Natural killer cell (primary cell): ENCODE measurements around the gene RRAD. TPM values are rescaled to one million over a fixed set of nuclear protein-coding genes. Genes with fewer than 3 reads are reported as not detected.

Experiments
- ATAC-seq, 3 donors: fragments of 150-1000 bp in 2 of 3; fragments of 200-7000 bp in 1 of 3; cut with Tn5 transposase; 1 replicate in 1 of 3; 2 replicates in 2 of 3; pipeline ENCODE4 v1.10.0; 2021; ENCODE audit warnings: mild to moderate bottlenecking in 2 of 3, moderate library complexity in 2 of 3
- DNase-seq, 2 donors: peaks; one replicate each; pipeline versions ENCODE4 v3.0.0 to v3.0.0-alpha.2; 2013 to 2021; ENCODE audit warnings: mixed read lengths in 1 of 2
- H3K27ac ChIP-seq: one replicate; pipeline ENCODE4 v1.5.1; 2013; ENCODE audit warnings: mild to moderate bottlenecking, low read length
- H3K27me3 ChIP-seq: one replicate; pipeline ENCODE4 v1.6.1; 2013; ENCODE audit warnings: low read length; ENCODE audit not compliant: control insufficient read depth, insufficient read depth
- H3K36me3 ChIP-seq: one replicate; pipeline ENCODE4 v1.6.1; 2013; ENCODE audit warnings: low read length; ENCODE audit not compliant: control insufficient read depth, insufficient read depth
- H3K4me1 ChIP-seq: one replicate; pipeline ENCODE4 v1.6.1; 2013; ENCODE audit warnings: low read length; ENCODE audit not compliant: control insufficient read depth, insufficient read depth
- H3K4me3 ChIP-seq: one replicate; pipeline ENCODE4 v1.5.1; 2013; ENCODE audit warnings: low read length
- H3K9me3 ChIP-seq: one replicate; pipeline ENCODE4 v1.6.1; 2013; ENCODE audit warnings: low read length; ENCODE audit not compliant: control insufficient read depth, insufficient read depth
- H3K27ac Mint-ChIP-seq, 2 donors: one replicate each; pipeline ENCODE4 v1.8.0; 2022; ENCODE audit warnings: mild to moderate bottlenecking in 2 of 2, mixed read lengths in 2 of 2, moderate library complexity in 1 of 2
- H3K27me3 Mint-ChIP-seq, 2 donors: one replicate each; pipeline ENCODE4 v1.8.0; 2022; ENCODE audit warnings: low read depth in 2 of 2, mixed read lengths in 2 of 2
- H3K36me3 Mint-ChIP-seq: one replicate; pipeline ENCODE4 v1.8.0; 2022; ENCODE audit warnings: mixed read lengths
- H3K4me1 Mint-ChIP-seq, 2 donors: one replicate each; pipeline ENCODE4 v1.8.0; 2022; ENCODE audit warnings: mixed read lengths in 2 of 2
- H3K4me3 Mint-ChIP-seq: one replicate; pipeline ENCODE4 v1.8.0; 2022; ENCODE audit warnings: mild to moderate bottlenecking, moderate library complexity, mixed read lengths
- H3K9me3 Mint-ChIP-seq, 2 donors: one replicate each; pipeline ENCODE4 v1.8.0; 2022; ENCODE audit warnings: mixed read lengths in 2 of 2
- CTCF ChIP-seq: fragments of 200-600 bp; IDR thresholded peaks from one replicate; pipeline ENCODE4 v1.8.0; 2022; ENCODE audit warnings: antibody characterized with exemption
- WGBS: methylation state at CpG from one replicate; pipeline ENCODE4 v1.1.7; 2013; ENCODE audit warnings: missing lambda C conversion rate; ENCODE audit not compliant: insufficient coverage; 5-methylcytosine and 5-hydroxymethylcytosine counted together
- intact Hi-C: fragments of 100-400 bp; cut with micrococcal nuclease; formaldehyde crosslinking; loops from one replicate; pipeline ENCODE4 v1.14.2; 2022
- total RNA-seq, 4 donors: library from RNA; stranded (reverse); fragments of 120-200 nt in 1 of 4; gene quantifications; one replicate each; pipeline versions ENCODE4 v1.2.3 to v1.2.4, GENCODE V29; 2013 to 2022

Gene RRAD
- total RNA-seq, 3 donors from 2014 or later (not counting 1 experiment from before 2014, with no cell fraction given) = 1.8 to 4.5 (median 2.8) TPM

- no peaks in the 10 kb centered on the region for H3K36me3 Mint-ChIP-seq
- TF ChIP-seq CTCF = no peak
- peak overlapping the region; percentile 88 to 94 for H3K27ac Mint-ChIP-seq
- H3K9me3 Mint-ChIP-seq = no peaks in the 10 kb centered on the region
- no peaks in the 10 kb centered on the region for H3K27me3 ChIP-seq
- ATAC-seq (no peak), DNase-seq (peak in 1 of 2 donors; percentile 30)
- H3K4me1 ChIP-seq = peaks cover 41% of the 10 kb centered on the region
- intact Hi-C loops = loop anchor here (5.0 to 10.0 kb wide), 2 partner anchors 147 to 269 kb away; partner anchors contain the start of gene CMTM3
- H3K4me1 Mint-ChIP-seq = peaks cover 29 to 40% of the 10 kb centered on the region in 2 donors
- no CpG with 5 or more reads among the region's 1 CpG for WGBS
- H3K9me3 ChIP-seq = no peaks in the 10 kb centered on the region
- peak overlapping the region; percentile 66 for H3K4me3 Mint-ChIP-seq
- H3K27ac ChIP-seq = peak overlapping the region; percentile 56
- no peaks in the 10 kb centered on the region for H3K36me3 ChIP-seq
- no peak overlapping the region for H3K4me3 ChIP-seq
- H3K27me3 Mint-ChIP-seq = no peaks in the 10 kb centered on the region
Observed at GRCh38 chr16:66874079-66874775, 51.1 kb downstream of the RRAD start.

GRCh38 chr16:66873685-66874055, 51.7 kb downstream of the RRAD start:
- H3K4me1 Mint-ChIP-seq = peaks cover 29 to 40% of the 10 kb centered on the region in 2 donors
- intact Hi-C loops = loop anchor here (5.0 to 10.0 kb wide), 2 partner anchors 146 to 269 kb away; partner anchors contain the start of gene CMTM3
- TF ChIP-seq CTCF = no peak
- no peaks in the 10 kb centered on the region for H3K36me3 Mint-ChIP-seq
- Histone ChIP-seq H3K36me3 (no peaks in the 10 kb centered on the region), H3K9me3 (no peaks in the 10 kb centered on the region), H3K4me3 (no peak overlapping the region), H3K4me1 (peaks cover 40% of the 10 kb centered on the region), H3K27ac (peak overlapping the region; percentile 54), H3K27me3 (no peaks in the 10 kb centered on the region)
- no peaks in the 10 kb centered on the region for H3K9me3 Mint-ChIP-seq
- ATAC-seq (no peak), DNase-seq (no peak)
- H3K4me3 Mint-ChIP-seq = peak overlapping the region; percentile 96
- H3K27ac Mint-ChIP-seq = peak overlapping the region; percentile 88 to 94
- H3K27me3 Mint-ChIP-seq = no peaks in the 10 kb centered on the region

GRCh38 chr16:66872943-66873684, 52.2 kb downstream of the RRAD start:
- Mint-ChIP-seq H3K27me3 (no peaks in the 10 kb centered on the region), H3K27ac (peak overlapping the region; percentile 88 to 94), H3K36me3 (no peaks in the 10 kb centered on the region), H3K4me1 (peaks cover 24 to 40% of the 10 kb centered on the region in 2 donors), H3K9me3 (no peaks in the 10 kb centered on the region), H3K4me3 (peak overlapping the region; percentile 96)
- peak overlapping the region; percentile 39 for H3K4me3 ChIP-seq
- peak overlapping the region; percentile 54 for H3K27ac ChIP-seq
- intact Hi-C loops = loop anchor here (5.0 to 10.0 kb wide), 2 partner anchors 146 to 268 kb away; partner anchors contain the start of gene CMTM3
- TF ChIP-seq CTCF = peak; percentile 75
- DNase-seq (peak; percentile 85 to 94), ATAC-seq (peak; percentile 81 to 94 (median 87))
- no peaks in the 10 kb centered on the region for H3K27me3 ChIP-seq
- no peaks in the 10 kb centered on the region for H3K36me3 ChIP-seq
- 2% methylated on average over 39 of the region's 39 CpGs for WGBS
- H3K4me1 ChIP-seq = peaks cover 36% of the 10 kb centered on the region
- no peaks in the 10 kb centered on the region for H3K9me3 ChIP-seq
